Measurements from ENCODE around the gene P3H1.
A peak's percentile ranks its signal among the peaks of the same experiment; 100 is the strongest.
"Not testable (repeated sequence)": the region's sequence is repeated elsewhere in the genome, so short reads cannot be mapped to it uniquely, and the experiment has no call there.

P3H1 gene

GRCh38 chr1:42766741-42767509 lies at the start of gene P3H1, which contains the start of gene C1orf50:
Gene P3H1, minus strand, starts transcription at chr1:42767028. Its CDS starts 57 bp downstream, at chr1:42766971.
Gene C1orf50, plus strand, starts transcription at chr1:42767249. Its CDS starts 63 bp downstream, at chr1:42767312.
- H3K9me3 ChIP-seq (ENCODE audit: low read length), result no peaks in the 10 kb centered on the region
- no peaks in the 10 kb centered on the region for H3K27me3 ChIP-seq (ENCODE audit: insufficient read depth, low read length)
- H2AFZ ChIP-seq (ENCODE audit: low read depth, low read length), result peak within 1 kb of the TSS; percentile 60
- H3K4me1 ChIP-seq (ENCODE audit: insufficient read depth, low read length), result peaks cover 16% of the 10 kb centered on the region
- H3K4me3 ChIP-seq (ENCODE audit: low read length), result peak within 1 kb of the TSS; percentile 66
- H3K36me3 ChIP-seq (ENCODE audit: insufficient read depth, low read length), result peaks cover 2% of the 10 kb centered on the region

GRCh38 chr1:42815941-42816584 lies 49.2 kb upstream of the P3H1 start:
- peak overlapping the region; percentile 55 for H2AFZ ChIP-seq (ENCODE audit: low read depth, low read length)
- peaks cover 18% of the 10 kb centered on the region for H3K36me3 ChIP-seq (ENCODE audit: insufficient read depth, low read length)
- H3K4me1 ChIP-seq (ENCODE audit: insufficient read depth, low read length), result peaks cover 11% of the 10 kb centered on the region
- peak overlapping the region; percentile 89 for H3K4me3 ChIP-seq (ENCODE audit: low read length)
- H3K9me3 ChIP-seq (ENCODE audit: low read length), result no peaks in the 10 kb centered on the region
- H3K27me3 ChIP-seq (ENCODE audit: insufficient read depth, low read length), result no peaks in the 10 kb centered on the region

- not testable (repeated sequence) for H3K4me3 ChIP-seq (ENCODE audit: low read length); H3K9me3 ChIP-seq (ENCODE audit: low read length); H3K27me3 ChIP-seq (ENCODE audit: insufficient read depth, low read length); H2AFZ ChIP-seq (ENCODE audit: low read depth, low read length)
- Histone ChIP-seq H3K4me1 (ENCODE audit: insufficient read depth, low read length) (peaks cover 11% of the 10 kb centered on the region), H3K36me3 (ENCODE audit: insufficient read depth, low read length) (peaks cover 21% of the 10 kb centered on the region)
Observed at GRCh38 chr1:42814815-42815214, 48.0 kb upstream of the P3H1 start.

GRCh38 chr1:42807056-42807668 lies 40.3 kb upstream of the P3H1 start:
- Histone ChIP-seq H3K4me1 (ENCODE audit: insufficient read depth, low read length) (no peaks in the 10 kb centered on the region), H3K4me3 (ENCODE audit: low read length) (no peak overlapping the region), H3K27me3 (ENCODE audit: insufficient read depth, low read length) (no peaks in the 10 kb centered on the region), H3K9me3 (ENCODE audit: low read length) (peaks cover 2% of the 10 kb centered on the region), H3K36me3 (ENCODE audit: insufficient read depth, low read length) (peaks cover 32% of the 10 kb centered on the region), H2AFZ (ENCODE audit: low read depth, low read length) (no peak overlapping the region)

GRCh38 chr1:42806593-42806992 lies 39.8 kb upstream of the P3H1 start:
- no peak overlapping the region for H2AFZ ChIP-seq (ENCODE audit: low read depth, low read length)
- H3K9me3 ChIP-seq (ENCODE audit: low read length), result peaks cover 2% of the 10 kb centered on the region
- peaks cover 32% of the 10 kb centered on the region for H3K36me3 ChIP-seq (ENCODE audit: insufficient read depth, low read length)
- H3K4me3 ChIP-seq (ENCODE audit: low read length), result no peak overlapping the region
- no peaks in the 10 kb centered on the region for H3K27me3 ChIP-seq (ENCODE audit: insufficient read depth, low read length)
- no peaks in the 10 kb centered on the region for H3K4me1 ChIP-seq (ENCODE audit: insufficient read depth, low read length)

GRCh38 chr1:42806171-42806570 lies 39.3 kb upstream of the P3H1 start:
- Histone ChIP-seq H3K4me1 (ENCODE audit: insufficient read depth, low read length) (no peaks in the 10 kb centered on the region), H3K9me3 (ENCODE audit: low read length) (peaks cover 2% of the 10 kb centered on the region), H3K4me3 (ENCODE audit: low read length) (no peak overlapping the region), H3K27me3 (ENCODE audit: insufficient read depth, low read length) (no peaks in the 10 kb centered on the region), H2AFZ (ENCODE audit: low read depth, low read length) (no peak overlapping the region), H3K36me3 (ENCODE audit: insufficient read depth, low read length) (peaks cover 28% of the 10 kb centered on the region)

GRCh38 chr1:42801832-42802473 lies 35.1 kb upstream of the P3H1 start:
- Histone ChIP-seq H3K4me3 (ENCODE audit: low read length) (no peak overlapping the region), H2AFZ (ENCODE audit: low read depth, low read length) (no peak overlapping the region), H3K27me3 (ENCODE audit: insufficient read depth, low read length) (no peaks in the 10 kb centered on the region), H3K36me3 (ENCODE audit: insufficient read depth, low read length) (peaks cover 12% of the 10 kb centered on the region), H3K9me3 (ENCODE audit: low read length) (peaks cover 2% of the 10 kb centered on the region), H3K4me1 (ENCODE audit: insufficient read depth, low read length) (no peaks in the 10 kb centered on the region)

GRCh38 chr1:42797979-42798378 lies 31.2 kb upstream of the P3H1 start:
- H3K4me1 ChIP-seq (ENCODE audit: insufficient read depth, low read length), result no peaks in the 10 kb centered on the region

GRCh38 chr1:42797414-42797813 lies 30.6 kb upstream of the P3H1 start:
- Histone ChIP-seq H2AFZ (ENCODE audit: low read depth, low read length) (no peak overlapping the region), H3K36me3 (ENCODE audit: insufficient read depth, low read length) (no peaks in the 10 kb centered on the region), H3K9me3 (ENCODE audit: low read length) (no peaks in the 10 kb centered on the region), H3K4me3 (ENCODE audit: low read length) (no peak overlapping the region), H3K27me3 (ENCODE audit: insufficient read depth, low read length) (no peaks in the 10 kb centered on the region), H3K4me1 (ENCODE audit: insufficient read depth, low read length) (no peaks in the 10 kb centered on the region)

More at GRCh38 chr1:42797979-42798378, 31.2 kb upstream of the P3H1 start:
- no peak overlapping the region for H2AFZ ChIP-seq (ENCODE audit: low read depth, low read length)
- no peak overlapping the region for H3K4me3 ChIP-seq (ENCODE audit: low read length)
- H3K27me3 ChIP-seq (ENCODE audit: insufficient read depth, low read length), result no peaks in the 10 kb centered on the region
- no peaks in the 10 kb centered on the region for H3K36me3 ChIP-seq (ENCODE audit: insufficient read depth, low read length)
- no peaks in the 10 kb centered on the region for H3K9me3 ChIP-seq (ENCODE audit: low read length)

- no peaks in the 10 kb centered on the region for H3K4me1 ChIP-seq (ENCODE audit: insufficient read depth, low read length)
- no peaks in the 10 kb centered on the region for H3K9me3 ChIP-seq (ENCODE audit: low read length)
- H3K27me3 ChIP-seq (ENCODE audit: insufficient read depth, low read length), result no peaks in the 10 kb centered on the region
- no peak overlapping the region for H2AFZ ChIP-seq (ENCODE audit: low read depth, low read length)
- H3K36me3 ChIP-seq (ENCODE audit: insufficient read depth, low read length), result no peaks in the 10 kb centered on the region
- H3K4me3 ChIP-seq (ENCODE audit: low read length), result no peak overlapping the region
Observed at GRCh38 chr1:42793824-42794223, 27.0 kb upstream of the P3H1 start.

GRCh38 chr1:42788021-42788420 lies 21.2 kb upstream of the P3H1 start:
- no peak overlapping the region for H3K4me3 ChIP-seq (ENCODE audit: low read length)
- H3K9me3 ChIP-seq (ENCODE audit: low read length), result no peaks in the 10 kb centered on the region
- peaks cover 10% of the 10 kb centered on the region for H3K36me3 ChIP-seq (ENCODE audit: insufficient read depth, low read length)
- no peaks in the 10 kb centered on the region for H3K4me1 ChIP-seq (ENCODE audit: insufficient read depth, low read length)
- H2AFZ ChIP-seq (ENCODE audit: low read depth, low read length), result no peak overlapping the region
- no peaks in the 10 kb centered on the region for H3K27me3 ChIP-seq (ENCODE audit: insufficient read depth, low read length)

- Histone ChIP-seq H3K4me1 (ENCODE audit: insufficient read depth, low read length) (no peaks in the 10 kb centered on the region), H2AFZ (ENCODE audit: low read depth, low read length) (no peak overlapping the region), H3K36me3 (ENCODE audit: insufficient read depth, low read length) (peaks cover 22% of the 10 kb centered on the region), H3K27me3 (ENCODE audit: insufficient read depth, low read length) (no peaks in the 10 kb centered on the region), H3K9me3 (ENCODE audit: low read length) (no peaks in the 10 kb centered on the region), H3K4me3 (ENCODE audit: low read length) (no peak overlapping the region)
Observed at GRCh38 chr1:42786097-42786496, 19.3 kb upstream of the P3H1 start.

Measured in neuron (in vitro differentiated cells).